ENCODE data around the gene BACH2.
"Not testable (repeated sequence)": the region's sequence is repeated elsewhere in the genome, so short reads cannot be mapped to it uniquely, and the experiment has no call there.

Gene BACH2

DNA sequence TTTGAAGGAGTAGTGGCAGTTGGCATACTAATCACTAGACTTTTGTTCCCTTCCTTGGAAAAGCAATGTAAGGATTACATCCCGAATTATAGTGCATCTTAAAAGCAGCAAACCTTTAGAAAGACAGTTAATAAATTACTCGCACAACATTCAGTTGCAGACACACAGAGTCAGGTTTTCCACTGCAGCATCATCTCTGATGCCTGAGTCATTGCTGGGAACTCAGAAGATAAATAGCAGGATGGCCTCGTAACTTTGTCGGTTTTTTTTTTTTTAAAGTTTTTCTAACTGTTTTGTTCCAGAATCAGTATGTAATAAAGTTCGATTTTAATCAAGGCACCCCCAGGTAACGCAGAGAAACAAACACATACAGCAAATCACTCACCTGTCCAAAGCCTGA lies 368.0 kb downstream of the BACH2 start:
- DNase-seq, result no peak

DNA sequence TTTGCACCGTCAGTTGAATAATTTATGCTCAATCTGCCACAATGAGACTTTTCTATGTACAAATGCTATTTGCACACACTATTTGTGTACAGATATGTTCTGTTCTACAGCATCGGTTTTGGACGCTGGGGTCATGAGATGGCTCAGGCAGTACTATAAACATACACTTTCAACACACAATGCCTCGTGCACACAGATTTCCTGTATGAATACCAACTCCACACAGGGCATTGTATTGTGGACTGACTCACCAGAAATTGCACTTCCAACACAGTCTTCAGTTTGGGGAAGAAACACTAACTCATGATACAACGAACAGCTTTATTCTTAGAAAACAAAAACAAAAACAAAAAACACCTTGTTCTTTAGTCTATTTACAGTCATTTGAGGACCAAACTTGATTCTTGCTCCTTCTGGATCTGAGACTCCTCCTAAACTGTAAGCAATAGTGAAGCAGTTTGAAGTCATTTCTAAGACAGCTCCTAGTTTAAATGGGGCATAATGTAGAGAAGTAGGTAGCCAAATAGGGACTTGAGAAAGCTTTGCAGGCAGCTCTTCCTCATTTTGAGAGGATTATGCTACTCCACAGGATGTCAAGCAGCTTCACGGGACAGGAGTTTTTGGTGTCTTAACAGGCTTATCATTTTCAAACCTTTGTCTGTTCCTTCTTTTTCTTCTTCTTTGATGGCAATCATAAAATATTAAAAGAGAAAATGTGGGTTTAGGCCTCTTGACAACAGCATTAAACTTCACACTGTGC lies 368.7 kb downstream of the BACH2 start:
- DNase-seq, result no peak

DNA sequence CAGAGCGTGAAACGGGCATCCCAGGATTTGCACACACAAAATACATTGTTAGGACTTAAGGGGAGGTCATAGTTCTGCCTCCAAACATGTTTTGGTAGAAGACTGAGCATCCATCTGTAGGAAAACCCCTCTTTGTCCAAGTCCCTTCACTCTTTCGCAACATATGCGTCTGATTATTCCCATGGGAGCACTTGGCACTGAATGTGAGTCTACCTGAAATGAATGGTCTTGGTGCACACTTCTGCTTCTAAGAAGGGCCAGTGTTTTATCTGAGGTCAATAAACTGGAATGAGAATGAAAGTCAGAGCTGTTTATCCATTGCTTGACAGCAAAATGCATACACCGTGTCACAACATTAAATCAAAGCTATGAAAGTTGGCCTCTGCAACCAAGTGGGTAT lies 369.4 kb downstream of the BACH2 start:
- DNase-seq, result no peak

DNA sequence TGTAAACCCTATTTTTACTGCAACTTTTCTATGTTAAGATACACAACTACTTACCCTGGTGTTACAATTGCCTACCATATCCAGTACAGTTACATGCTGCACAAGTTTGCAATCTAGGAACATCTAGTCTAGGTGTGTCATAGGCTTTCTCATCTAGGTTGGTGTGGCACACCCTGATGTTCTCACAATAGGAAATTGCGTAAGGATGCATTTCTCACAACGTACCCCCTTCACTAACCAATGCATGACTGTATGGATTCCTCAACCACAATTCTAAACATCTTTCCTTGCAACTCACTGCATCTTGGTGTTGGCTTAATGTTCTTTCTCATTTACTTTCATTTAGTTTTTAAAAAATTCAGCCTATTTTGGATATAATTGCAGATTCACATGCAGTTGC lies 370.8 kb downstream of the BACH2 start:
- no peak for DNase-seq

DNA sequence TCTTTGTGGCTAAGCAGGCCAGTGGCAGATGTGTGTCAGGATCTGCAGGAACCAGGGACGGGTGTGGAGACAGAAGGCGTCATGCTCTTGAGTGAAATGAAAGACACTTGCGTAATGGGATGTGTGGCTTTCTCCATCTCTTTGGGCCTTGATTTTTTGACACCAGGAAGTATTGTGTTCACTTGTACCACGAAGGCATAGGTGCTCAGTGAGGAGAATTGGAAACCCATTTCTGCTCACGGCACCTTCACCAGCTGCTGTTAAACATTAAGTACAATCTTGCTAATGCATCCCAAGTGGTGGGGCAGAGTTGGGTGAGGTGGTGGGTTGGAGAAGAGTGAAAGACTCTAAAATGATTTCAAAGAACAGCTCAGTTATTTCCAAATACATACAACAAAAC lies 372.4 kb downstream of the BACH2 start:
- no peak for DNase-seq

DNA sequence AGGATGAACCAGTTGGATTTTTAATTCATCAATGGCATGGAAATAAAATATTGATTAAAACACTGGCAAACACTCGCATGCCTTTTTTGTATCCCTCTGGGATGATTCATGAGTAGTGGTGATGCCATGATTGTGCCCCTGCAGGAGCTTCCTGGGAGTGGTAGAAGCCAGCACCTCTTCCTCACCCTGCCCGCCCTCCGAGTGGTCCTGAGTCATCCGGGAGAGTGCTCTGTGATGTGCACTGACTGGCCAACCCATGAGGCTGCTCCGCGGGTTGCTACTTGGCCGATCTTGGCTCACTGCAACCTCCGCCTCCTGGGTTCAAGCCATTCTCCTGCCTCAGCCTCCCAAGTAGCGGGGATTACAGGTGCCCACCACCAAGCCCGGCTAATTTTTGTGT lies 375.0 kb downstream of the BACH2 start:
- DNase-seq, result no peak

DNA sequence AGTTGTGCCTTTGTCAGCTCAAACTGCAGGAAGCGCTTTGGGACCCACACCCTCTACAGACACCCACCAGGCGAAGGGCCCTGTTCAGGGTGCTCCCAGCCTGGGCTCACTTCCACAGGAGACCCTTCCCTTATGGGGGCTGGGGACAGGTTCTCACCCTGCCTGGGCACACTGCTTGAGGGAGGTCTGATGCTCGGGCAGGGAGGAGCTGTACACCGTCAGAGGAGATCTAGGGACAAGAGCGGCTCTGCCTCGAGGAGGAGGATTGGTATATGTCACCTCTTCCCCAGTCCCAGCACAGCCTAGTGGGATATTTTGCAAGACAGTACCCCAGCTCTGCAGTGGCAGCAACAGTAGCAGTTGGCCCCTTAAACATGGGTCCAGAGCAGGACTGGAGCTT lies 375.4 kb downstream of the BACH2 start:
- DNase-seq, result no peak

DNA sequence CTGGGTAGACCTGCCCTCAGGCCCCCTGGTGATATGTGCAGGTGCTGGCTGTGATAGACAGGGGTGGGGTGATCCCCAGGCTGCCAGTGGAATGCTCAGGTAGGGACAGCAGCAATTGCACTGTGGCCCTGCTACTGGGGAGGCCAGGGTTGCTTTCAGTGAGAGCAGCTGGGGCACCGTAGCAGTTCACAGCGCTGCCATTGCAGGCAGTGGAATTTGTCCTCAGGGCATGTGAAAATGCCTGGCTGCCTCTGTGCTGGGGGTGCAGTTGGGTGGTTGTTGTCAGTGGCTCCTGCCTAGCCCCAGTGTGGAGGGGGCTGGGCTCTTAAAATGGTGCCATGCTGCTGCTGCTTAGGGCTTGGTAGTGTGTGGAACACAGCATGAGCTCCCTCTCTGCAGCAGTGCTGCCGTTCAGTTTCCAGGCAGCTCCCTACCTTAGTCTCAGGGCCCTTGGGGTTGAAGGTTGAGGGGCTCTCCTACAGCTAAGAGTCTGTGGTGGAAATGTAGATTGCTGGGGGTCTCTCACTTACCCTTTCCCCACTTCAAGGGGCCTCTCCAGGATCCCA lies 378.8 kb downstream of the BACH2 start:
- DNase-seq, result no peak

DNA sequence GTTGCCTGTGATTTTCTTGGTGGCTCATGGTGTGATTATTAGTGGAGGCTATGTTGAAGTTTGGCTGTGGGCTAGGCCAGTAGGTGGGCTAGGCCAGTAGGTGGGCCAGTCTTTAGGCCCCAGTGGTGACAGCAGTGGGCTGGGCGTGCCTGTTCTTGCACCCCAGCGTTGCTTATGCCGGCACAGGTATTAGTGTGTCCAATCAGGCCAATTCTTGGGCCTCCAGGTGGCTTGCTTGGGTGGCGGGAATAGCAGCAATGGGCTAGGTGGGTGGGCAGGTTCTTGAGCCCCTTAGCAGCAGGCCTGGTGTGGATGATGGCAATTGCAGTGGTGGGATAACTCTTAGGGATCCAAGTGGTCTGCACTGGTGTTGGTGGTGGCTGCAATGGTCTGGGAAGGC lies 379.4 kb downstream of the BACH2 start:
- DNase-seq, result no peak

DNA sequence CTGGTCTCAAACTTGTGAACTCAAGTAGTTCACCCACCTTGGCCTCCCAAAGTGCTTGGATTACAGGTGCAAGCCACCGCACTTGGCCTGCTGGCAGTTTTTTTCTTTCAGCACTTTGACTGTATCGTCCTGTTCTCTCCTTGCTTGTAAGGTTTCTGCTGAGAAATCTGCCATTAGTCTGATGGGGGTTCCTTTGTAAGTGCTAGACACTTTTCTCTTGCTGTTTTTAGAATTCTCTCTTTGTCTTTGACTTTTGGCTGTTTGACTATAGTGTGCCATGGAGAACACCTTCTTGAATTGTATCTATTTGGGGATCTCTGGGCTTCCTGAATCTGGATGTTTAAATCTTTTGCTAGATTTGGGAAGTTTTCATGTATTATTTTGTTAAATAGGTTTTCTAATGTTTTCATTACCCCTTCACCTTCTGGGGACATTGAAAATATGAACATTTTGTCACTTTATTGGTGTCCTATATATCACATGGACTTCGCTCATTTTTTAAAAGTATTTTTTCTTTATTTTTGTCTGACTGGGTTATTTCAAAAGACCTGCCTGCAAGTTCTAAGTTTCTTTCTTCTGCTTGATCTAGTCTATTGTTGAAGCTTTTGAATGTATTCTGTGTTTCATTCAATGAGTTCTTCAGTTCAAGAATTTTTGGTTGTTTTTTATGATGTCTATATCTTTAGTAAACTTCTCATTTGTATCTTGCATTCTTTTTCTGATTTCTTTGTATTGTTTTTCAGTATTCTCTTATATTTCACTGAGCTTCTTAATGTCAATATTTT lies 380.3 kb downstream of the BACH2 start:
- no peak for DNase-seq

DNA sequence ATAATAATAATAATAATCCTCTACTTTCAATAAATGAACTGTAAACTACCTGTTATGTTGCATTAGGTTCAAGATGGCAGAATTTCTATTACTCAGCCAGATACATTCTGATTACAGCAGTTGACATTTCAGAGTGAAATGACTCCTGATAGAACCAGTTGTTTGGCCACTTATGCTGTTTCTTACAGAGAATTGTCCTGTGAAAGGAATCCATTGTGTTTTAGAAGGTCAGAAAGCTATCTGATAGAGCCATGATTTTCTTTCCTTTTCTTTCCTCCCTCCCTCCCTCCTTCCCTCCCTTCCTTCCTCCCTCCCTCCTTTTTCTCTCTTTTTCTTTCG lies 385.8 kb downstream of the BACH2 start:
- DNase-seq, result no peak

DNA sequence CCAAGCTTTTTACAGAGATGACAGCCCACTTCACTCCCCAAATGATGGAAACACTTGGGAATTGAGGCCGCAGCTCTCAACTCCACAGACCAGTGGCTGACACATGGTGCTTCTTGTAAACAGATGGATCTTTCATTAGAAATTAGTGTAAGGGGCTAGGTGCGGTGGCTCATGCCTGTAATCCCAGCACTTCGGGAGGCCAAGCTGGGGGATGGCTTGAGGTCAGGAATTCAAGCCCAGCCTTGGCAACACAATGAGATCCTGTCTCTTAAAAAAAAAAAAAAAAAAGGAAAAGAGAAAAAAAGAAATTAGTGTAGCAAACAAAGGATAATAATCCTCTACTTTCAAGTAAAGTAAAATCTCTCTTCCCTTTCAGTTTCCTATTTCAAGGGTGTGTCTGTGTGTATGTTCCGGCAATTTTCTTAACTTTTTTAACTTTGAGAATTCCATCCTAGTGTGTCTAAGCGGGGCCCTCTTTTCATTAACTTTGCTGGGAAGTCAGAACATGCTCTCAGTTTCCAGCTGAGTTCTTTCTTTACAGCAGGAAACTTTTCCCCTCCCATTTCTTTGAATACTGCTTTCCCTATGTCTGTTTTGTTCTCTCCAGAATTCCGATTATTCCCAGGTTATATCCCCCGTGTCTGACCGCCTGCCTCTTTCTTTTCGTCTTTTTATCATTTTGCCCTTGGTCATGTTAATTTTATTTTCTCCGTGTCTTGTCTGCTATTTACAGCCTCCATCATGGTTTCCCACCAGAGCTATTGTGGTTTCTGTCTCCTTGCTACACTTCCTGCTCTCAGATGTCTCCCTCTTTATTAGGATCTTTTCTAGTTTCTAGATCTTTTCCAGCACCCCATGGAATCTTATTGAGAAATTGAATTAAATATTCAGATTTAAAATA lies 386.4 kb downstream of the BACH2 start:
- not testable (repeated sequence) for DNase-seq

DNA sequence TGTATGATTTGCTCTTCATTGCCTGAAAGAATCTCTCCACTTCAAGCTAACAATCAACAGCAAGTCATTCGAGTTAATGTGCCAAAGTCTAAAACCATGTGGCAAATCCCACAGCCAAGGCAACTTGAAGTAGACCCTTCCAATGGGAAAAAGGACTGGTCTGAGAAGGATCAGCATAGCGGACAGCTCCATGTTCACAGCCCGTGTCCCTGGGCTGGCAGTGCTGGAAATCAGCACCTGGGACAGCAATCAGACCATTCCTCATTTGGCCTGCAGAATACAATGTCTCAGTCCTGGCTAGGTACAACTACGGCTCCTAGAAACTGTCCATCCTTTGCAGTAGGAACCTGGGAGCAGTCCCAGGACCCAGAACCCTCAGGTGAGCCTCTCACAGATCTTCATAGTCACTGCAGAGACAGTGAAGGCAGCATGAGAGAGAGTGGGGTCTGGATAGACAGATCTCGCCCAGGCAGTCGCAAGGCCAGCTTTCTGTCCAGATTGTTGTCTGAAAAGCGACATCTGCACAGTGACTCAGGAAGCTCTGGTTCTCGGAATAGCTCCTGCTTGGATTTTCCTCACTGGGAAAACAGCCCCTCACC lies 401.3 kb downstream of the BACH2 start:
- DNase-seq, result peak; percentile 49

DNA sequence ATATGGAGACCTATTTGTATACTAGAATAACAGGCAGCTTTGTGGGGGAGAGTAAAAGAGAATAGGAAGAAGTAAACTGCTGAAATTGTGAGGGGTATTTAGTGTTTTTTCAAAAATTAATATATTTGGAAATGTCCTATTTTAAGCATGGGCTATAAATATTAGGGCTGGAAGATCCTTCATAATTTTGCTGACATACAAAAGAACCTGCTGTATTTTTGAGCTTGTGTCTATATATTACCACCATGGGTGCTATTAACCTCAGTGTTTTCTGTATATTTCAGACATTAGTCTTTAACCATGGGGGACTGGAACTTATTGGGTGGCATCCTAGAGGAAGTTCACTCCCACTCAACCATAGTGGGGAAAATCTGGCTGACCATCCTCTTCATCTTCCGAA lies 402.5 kb downstream of the BACH2 start, which contains the start of gene GJA10:
GJA10 (plus strand) TSS at position 301 of the 400 bp plus-strand sequence; CDS start at position 301, 0 bp downstream.
- no peak for DNase-seq

DNA sequence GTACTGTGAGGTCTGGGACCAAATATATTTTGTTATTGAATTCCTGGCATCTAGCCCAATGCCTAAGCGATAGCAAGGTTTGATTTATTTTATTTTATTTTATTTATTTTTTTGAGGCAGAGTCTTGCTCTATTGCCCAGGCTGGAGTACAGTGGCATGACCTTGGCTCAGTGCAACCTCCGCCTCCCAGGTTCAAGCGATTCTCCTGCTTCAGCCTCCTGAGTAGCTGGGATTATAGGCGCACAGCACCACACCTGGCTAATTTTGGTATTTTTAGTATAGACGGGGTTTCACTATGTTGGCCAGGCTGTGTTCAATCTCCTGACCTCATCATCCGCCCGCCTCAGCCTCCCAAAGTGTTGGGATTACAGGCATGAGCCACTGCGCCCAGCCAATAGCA lies 404.1 kb downstream of the BACH2 start:
- DNase-seq, result not testable (repeated sequence)

DNA sequence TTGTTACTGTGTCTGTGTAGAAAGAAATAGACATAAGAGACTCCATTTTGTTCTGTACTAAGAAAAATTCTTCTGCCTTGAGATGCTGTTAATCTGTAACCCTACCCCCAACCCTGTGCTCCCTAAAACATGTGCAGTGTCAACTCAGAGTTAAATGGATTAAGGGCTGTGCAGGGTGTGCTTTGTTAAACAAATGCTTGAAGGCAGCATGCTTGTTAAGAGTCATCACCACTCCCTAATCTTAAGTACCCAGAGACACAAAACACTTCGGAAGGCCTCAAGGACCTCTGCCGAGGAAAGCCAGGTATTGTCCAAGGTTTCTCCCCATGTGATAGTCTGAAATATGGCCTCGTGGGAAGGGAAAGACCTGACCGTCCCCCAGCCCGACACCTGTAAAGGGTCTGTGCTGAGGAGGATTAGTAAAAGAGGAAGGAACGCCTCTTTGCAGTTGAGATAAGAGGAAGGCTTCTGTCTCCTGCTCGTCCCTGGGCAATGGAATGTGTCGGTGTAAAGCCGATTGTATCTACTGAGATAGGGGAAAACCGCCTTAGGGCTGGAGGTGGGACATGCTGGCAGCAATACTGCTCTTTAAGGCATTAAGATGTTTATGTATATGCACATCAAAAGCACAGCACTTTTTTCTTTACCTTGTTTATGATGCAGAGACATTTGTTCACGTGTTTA lies 405.7 kb downstream of the BACH2 start:
- not testable (repeated sequence) for DNase-seq

DNA sequence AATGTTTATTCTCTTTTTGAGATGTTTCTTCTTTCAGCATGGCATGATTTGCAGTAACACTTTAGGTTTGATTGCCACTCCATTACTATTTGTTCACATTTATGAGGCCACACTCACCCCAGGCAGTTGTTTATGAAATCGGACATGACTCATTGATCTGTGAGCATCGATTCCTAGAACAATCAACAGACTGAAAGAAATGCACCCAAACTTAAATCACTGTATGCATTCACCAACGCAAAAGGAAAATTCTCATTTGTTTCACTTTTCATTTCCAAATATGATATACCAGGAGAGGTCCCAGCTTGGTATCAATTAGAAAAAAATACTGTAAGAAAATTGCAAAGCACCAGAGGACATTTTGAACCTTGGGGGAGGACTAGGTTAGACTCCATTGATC lies 407.8 kb downstream of the BACH2 start:
- DNase-seq, result peak; percentile 22

DNA sequence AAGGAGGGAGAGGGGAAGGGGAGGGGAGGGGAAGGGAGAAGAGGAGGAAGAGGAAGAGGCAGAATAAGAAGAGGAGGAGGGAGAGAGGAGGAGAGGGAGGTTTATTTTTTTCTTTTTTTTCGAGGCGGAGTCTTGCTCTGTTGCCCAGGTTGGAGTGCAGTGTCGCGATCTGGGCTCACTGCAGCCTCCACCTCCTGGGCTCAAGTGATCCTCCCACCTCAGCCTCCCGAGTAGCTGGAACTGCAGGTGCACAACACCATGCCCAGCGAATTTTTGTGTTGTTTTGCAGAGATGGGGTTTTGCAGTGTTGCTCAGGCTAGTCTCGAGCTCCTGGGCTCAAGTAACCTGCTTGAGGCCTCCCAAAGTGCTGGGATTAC lies 408.5 kb downstream of the BACH2 start:
- DNase-seq, result no peak

DNA sequence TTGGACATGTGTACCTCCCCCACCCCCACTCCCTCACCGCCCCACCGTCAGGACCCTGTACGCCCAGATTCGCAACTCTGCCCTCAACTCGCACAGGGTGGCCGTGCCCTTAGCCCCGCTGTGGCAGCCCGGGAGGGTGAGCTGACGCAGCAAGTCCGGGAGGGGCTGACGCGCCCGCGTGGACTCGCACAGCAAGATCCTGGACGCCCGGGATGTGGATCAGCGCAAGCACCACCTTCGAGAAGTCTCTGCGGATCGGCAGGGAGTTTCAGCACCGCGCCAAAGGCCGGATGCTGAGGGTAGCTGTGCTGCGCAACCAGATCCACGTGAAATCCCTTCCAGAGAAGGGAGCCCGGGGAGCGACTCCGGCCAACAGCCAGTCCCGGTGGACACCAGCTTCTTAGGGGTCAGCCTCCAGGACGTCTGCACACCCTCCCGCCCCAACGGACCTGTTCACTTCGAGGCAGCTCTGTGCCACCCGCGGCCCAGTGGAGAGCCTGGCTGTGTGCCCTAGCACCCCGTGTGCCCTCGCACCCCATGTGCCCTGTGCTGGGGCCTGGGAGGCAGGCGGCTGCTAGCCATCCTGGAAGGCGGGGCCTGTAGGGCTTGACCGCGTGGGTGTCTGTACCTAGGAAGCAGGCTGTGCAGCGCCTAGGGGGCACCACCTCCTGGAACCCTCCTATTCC lies 409.0 kb downstream of the BACH2 start:
- peak; percentile 34 for DNase-seq

DNA sequence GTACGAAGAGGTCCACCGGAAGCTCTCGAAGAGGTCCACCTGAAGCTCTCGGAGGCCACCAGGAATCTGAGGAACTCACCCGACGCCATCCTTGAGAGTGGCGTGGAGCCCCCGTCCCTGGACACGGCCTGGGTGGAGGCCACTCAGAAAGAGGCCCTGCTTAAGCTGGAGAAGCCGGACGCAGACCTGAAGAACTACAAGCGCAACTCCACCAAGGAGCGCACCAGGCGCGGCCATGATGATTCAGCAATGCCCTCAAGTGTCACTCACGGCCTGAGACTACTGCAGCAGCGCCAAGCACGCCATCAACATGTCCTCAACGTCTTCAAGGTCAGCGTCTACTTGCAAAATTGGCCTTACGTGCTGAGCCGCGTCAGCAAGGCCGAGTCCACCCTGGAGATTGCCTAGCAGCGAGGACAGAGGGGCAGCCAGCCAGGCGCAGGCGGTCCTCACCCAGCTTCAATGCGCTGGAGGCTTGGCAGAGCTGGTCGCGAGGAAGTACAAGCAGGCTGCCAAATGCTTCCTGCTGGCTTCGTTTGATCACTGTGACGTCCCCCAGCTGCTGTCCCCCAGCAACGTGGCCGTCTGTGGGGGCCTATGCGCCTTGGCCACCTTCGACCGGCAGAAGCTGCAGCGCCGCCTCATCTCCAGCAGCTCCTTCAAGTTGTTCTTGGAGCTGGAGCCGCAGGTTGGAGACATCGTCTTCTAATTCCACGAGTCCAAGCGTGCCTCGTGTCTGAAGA lies 410.1 kb downstream of the BACH2 start:
- no peak for DNase-seq

Measured in retina (tissue), 1 donor.